GM21576 (cell line): Measurements from ENCODE around the gene GRIP2.

Experiments used
- ATAC-seq: cut with Tn5 transposase; IDR thresholded peaks from one replicate; pipeline ENCODE4 v1.9.1; 2021; ENCODE audit warnings: mild to moderate bottlenecking, moderate library complexity; ENCODE audit not compliant: unreplicated experiment

GRIP2 gene

GRCh38 chr3:14539742-14540491 lies at the start of gene GRIP2:
GRIP2 (minus strand) TSS chr3:14540342; CDS start chr3:14540308, 34 bp downstream.
- ATAC-seq = no peak

GRCh38 chr3:14588425-14589112 lies 48.4 kb upstream of the GRIP2 start:
- ATAC-seq = no peak

- ATAC-seq = no peak
Measured at GRCh38 chr3:14587740-14588360, 47.7 kb upstream of the GRIP2 start.

GRCh38 chr3:14586611-14587010 lies 46.5 kb upstream of the GRIP2 start:
- no peak for ATAC-seq

GRCh38 chr3:14583548-14584091 lies 43.5 kb upstream of the GRIP2 start:
- no peak for ATAC-seq

DNA sequence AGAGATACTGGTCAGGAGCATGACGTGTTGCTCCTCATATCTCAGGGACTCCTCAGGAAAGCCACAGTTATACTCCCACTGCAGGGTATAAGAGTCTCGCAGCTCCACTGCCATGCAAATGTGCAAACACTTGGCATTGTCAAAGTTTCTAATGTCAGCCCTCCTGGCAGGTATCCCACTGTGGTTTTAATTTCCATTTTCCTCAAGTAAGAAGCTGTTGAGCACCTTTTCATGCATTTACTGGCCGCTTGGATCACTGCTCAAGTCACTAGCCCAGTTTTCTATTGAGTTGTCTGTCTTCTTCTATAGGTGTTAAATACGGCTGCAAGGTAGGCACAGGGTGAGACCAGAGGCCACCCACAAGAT lies 41.9 kb upstream of the GRIP2 start:
- ATAC-seq = no peak

DNA sequence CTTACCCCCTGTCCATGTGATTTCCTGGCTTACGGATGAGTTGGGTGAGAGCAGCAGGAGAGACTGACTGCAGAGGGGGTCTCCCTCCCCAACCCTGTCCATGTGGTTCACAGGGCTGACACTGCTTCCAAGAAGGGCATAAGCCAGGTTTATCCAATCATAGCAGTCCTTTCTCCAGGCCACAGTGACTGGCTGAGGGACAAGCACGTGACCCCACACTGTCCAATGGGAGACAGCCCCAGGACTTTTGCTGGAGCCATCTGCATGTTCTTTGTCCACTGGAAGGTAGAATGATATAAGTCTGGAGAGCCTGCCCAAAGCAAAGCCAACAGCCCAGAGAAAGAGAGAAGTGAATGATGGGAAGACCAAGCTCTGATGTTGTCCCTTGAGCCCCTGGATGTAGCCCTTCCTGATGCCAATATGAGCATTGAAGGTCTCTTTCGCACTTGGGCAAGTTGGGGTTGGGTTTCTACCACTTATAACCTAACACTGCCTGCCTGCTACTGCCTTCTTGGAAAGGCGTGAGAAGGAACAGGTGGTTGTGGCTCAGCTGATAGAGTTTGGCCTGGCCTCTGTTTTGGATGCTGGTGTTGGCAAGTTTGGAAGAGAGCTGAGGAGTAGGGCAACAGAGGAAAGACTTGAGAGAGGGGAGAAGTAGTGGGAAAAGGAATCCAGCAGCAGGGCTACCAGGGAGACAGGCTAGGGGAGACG lies 41.3 kb upstream of the GRIP2 start:
- no peak for ATAC-seq

- ATAC-seq = no peak
Measured at GRCh38 chr3:14577897-14578296, 37.8 kb upstream of the GRIP2 start.

DNA sequence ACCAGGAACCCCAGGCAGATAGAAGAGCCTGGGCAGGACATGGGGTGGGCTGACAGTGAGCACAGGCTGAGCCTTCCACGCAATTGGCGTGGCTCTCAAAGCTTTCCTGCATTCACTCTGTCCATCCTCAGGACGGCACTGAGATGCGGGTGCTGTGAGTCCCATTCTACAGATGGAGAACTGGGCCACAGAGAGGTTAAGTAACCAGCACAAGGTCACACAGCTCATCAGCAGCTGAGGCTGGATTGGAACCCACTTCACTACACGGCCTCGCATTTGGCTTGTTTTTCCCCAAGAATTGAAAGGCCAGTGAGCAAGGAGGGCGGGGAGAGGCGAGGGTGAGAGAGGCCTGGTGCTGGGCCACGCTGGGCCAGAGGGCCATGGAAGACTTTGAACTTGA lies 36.0 kb upstream of the GRIP2 start:
- ATAC-seq = no peak

GRCh38 chr3:14574183-14574582 lies 34.0 kb upstream of the GRIP2 start:
- no peak for ATAC-seq

DNA sequence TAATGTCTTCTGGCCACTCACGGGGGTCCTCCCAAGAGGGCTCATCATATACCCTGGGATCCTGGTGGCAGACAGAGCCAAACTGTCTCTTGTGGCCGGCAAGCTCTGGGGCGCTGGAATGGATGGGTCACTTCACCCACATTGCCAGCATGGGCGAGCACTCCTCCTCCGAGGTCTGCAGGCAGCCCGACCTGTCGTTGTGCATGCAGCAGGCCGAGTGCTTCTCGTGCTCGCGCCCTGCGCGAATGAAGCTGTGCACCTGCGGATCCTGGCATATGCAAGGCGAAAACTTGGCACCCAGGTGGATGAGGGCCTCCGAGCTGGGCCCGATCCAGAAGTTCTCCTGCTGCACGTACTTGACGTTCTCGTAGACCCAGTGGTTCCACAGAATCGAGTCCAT lies 33.6 kb upstream of the GRIP2 start:
- ATAC-seq = no peak

DNA sequence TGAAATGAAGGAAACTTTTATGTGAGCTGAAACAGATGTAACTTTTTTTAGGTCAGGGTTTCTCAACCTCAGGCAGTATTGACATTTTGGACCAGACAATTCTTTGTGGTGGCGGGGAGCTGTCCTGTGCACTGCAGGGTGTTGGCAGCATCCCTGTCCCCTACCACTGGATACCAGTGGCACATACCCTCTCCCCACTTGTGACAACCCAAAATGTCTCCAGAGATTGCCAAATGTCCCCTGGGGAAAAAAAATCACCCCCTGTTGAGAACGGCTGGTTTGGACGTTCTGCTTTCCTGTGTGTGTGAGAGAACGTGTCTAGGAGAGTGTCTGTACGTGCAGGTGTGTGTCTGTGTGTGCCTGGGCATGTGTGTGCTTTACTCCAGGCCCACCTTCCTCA lies 30.7 kb upstream of the GRIP2 start:
- ATAC-seq = no peak

GRCh38 chr3:14570089-14570488 lies 29.9 kb upstream of the GRIP2 start:
- no peak for ATAC-seq

GRCh38 chr3:14569474-14570000 lies 29.4 kb upstream of the GRIP2 start:
- no peak for ATAC-seq

- no peak for ATAC-seq
Measured at GRCh38 chr3:14568269-14568668, 28.1 kb upstream of the GRIP2 start.

- no peak for ATAC-seq
Measured at GRCh38 chr3:14566812-14567211, 26.7 kb upstream of the GRIP2 start.

DNA sequence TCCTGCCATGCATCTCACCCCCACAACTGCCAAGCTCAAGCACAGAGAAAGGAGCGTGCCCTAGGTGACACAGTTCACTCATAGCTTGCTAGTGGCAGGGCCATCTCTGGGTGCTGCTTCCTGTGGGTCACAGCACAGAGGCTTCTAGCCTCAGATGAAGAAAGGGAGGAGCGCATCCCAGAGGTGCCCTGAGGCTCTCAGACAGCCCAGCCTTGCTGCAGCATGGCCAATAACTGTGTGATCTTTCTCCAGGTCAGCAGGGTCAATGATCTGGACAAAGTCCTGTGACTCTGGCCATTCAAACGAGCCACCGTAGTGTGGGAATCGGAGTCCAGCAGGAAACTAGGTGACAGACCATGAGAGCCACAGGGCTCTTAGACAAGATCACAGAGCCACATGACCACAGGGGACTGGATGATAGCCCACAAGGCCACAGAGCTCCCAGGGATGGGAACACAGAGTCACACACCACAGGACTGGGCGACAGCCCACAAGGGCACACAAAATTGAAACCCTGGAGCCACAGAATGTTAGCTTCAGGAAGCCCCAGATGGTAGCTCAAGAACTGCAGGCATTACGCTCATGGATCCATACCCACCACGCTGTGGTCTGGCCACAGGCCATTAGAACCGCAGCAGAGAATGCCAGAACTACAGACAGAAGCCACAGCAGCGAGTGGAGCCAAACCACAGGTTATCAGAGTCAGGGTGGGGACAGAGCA lies 25.9 kb upstream of the GRIP2 start:
- ATAC-seq = no peak

DNA sequence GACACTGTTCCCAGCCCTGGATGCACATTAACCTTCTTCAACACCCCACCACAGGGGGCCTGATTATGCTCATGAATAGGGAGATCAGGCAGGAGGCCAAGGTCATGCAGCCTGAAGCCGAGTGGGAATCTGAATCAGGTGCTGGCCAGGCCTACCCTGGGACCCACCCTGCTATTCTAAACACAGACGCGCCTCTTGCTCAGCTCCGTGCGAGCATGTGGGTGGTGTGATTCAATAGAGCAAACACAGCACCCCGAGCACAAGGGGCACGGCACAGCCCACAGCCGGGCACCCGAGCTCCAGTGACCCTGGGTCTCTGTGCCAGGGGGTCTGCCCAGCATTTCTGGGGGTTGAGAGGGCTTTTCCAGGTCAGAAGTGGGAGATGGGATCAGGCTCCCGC lies 24.6 kb upstream of the GRIP2 start:
- ATAC-seq = no peak

- no peak for ATAC-seq
Measured at GRCh38 chr3:14563946-14564539, 23.9 kb upstream of the GRIP2 start.
